Keratinocyte (primary cell): Measurements from ENCODE around the gene COX7B2. TPM values are rescaled to one million over a fixed set of nuclear protein-coding genes. Genes with fewer than 3 reads are reported as not detected.

Experiments
- DNase-seq: peaks from one replicate; pipeline ENCODE4 v3.0.0-alpha.2; 2011; ENCODE audit warnings: low read depth, missing footprints, low spot score
- FAIRE-seq: peaks from 2 replicates; lab custom pipeline; 2011; peaks lifted over from hg19 to GRCh38; lab: Jason Lieb, UNC
- H2AFZ ChIP-seq: 2 replicates; pipeline ENCODE4 v1.6.0; 2012; ENCODE audit warnings: low read length, control low read depth, inconsistent platforms; ENCODE audit not compliant: control insufficient read depth
- H3K27ac ChIP-seq: 2 replicates; pipeline ENCODE4 v1.5.1; 2011; ENCODE audit warnings: low read length; ENCODE audit not compliant: control insufficient read depth, insufficient read depth
- H3K27me3 ChIP-seq: 3 replicates; pipeline ENCODE4 v1.6.0; 2011; ENCODE audit warnings: low read length; ENCODE audit not compliant: control insufficient read depth, insufficient read depth; ENCODE audit errors: extremely low read depth
- H3K36me3 ChIP-seq, 2 experiments: 2 replicates in 1 of 2; 3 replicates in 1 of 2; pipeline ENCODE4 v1.5.1; 2011; ENCODE audit warnings: low read length in 2 of 2, mild to moderate bottlenecking in 1 of 2; ENCODE audit not compliant: control insufficient read depth in 2 of 2, insufficient read depth in 2 of 2; ENCODE audit errors: extremely low read depth in 1 of 2
- H3K4me1 ChIP-seq: 3 replicates; pipeline ENCODE4 v1.5.1; 2011; ENCODE audit warnings: low read length; ENCODE audit not compliant: control insufficient read depth, insufficient read depth; ENCODE audit errors: extremely low read depth
- H3K4me2 ChIP-seq: 3 replicates; pipeline ENCODE4 v1.6.0; 2011; ENCODE audit warnings: low read depth, low read length; ENCODE audit not compliant: control insufficient read depth, insufficient read depth; ENCODE audit errors: extremely low read depth
- H3K4me3 ChIP-seq, 3 experiments: fragments of 200-600 bp in 1 of 3; sonication (generic) in 1 of 3; 2 replicates in 2 of 3; 3 replicates in 1 of 3; pipeline ENCODE4 v1.5.1; 2011 to 2016; ENCODE audit warnings: low read length in 3 of 3, mild to moderate bottlenecking in 3 of 3, control low read depth in 2 of 3, inconsistent platforms in 1 of 3, low read depth in 1 of 3, mixed read lengths in 1 of 3, mixed run types in 1 of 3, moderate library complexity in 1 of 3; ENCODE audit not compliant: control insufficient read depth in 2 of 3, insufficient read depth in 2 of 3; ENCODE audit errors: extremely low read depth in 1 of 3
- H3K79me2 ChIP-seq: 2 replicates; pipeline ENCODE4 v1.6.0; 2012; ENCODE audit warnings: low read length; ENCODE audit not compliant: control insufficient read depth, insufficient read depth
- H3K9ac ChIP-seq: 3 replicates; pipeline ENCODE4 v1.6.0; 2011; ENCODE audit warnings: low read length; ENCODE audit not compliant: control insufficient read depth, insufficient read depth; ENCODE audit errors: extremely low read depth
- H3K9me1 ChIP-seq: 3 replicates; pipeline ENCODE4 v1.6.0; 2011; ENCODE audit warnings: low read length; ENCODE audit not compliant: control insufficient read depth, insufficient read depth; ENCODE audit errors: extremely low read depth
- H3K9me3 ChIP-seq: 2 replicates; pipeline ENCODE4 v1.5.1; 2012; ENCODE audit warnings: low read depth, low read length; ENCODE audit not compliant: control insufficient read depth
- H4K20me1 ChIP-seq: 3 replicates; pipeline ENCODE4 v1.6.0; 2011; ENCODE audit warnings: low read length; ENCODE audit not compliant: control insufficient read depth, insufficient read depth; ENCODE audit errors: extremely low read depth
- EZH2 ChIP-seq: IDR thresholded peaks from one replicate; pipeline ENCODE4 v1.6.1; 2012; ENCODE audit warnings: inconsistent platforms, mild to moderate bottlenecking, low read length, moderate library complexity
- dilution Hi-C: fragments of 300-500 bp; cut with MboI; formaldehyde crosslinking; loops from one replicate; pipeline ENCODE4 v1.7.0; 2020; ENCODE audit warnings: low sequenced_read_pairs; ENCODE audit not compliant: extremely low pct_ligation_motif_present
- polyA plus RNA-seq, 5 experiments: library from polyadenylated mRNA; depleted of rRNA in 3 of 5; stranded (reverse) in 3 of 5; stranded (forward) in 1 of 5; unstranded in 1 of 5; fragments of >200 nt; gene quantifications; 1 replicate in 1 of 5; 2 replicates in 3 of 5; 3 replicates in 1 of 5; pipeline versions ENCODE4 v1.2.1 to v1.2.3, GENCODE V29; 2011 to 2012; ENCODE audit warnings: missing spikeins in 2 of 5, low read depth in 1 of 5, low replicate concordance in 1 of 5
- TF ChIP-seq, protein P1 (sequence below), 3 experiments: IDR thresholded peaks in 1 of 3; conservative IDR thresholded peaks in 1 of 3; optimal IDR thresholded peaks in 1 of 3; 2 replicates in 2 of 3; 3 replicates in 1 of 3; pipeline versions ENCODE3 to v1.5.1; 2011; ENCODE audit warnings: low read length in 3 of 3, mild to moderate bottlenecking in 3 of 3, moderate library complexity in 2 of 3, control low read depth in 1 of 3, inconsistent platforms in 1 of 3; ENCODE audit not compliant: insufficient read depth in 2 of 3; ENCODE audit errors: extremely low read depth in 1 of 3

The COX7B2 gene
- polyA plus RNA-seq, 1 donor (not counting 4 experiments of a cell fraction or from before 2014, with no cell fraction given), result not detected

DNA sequence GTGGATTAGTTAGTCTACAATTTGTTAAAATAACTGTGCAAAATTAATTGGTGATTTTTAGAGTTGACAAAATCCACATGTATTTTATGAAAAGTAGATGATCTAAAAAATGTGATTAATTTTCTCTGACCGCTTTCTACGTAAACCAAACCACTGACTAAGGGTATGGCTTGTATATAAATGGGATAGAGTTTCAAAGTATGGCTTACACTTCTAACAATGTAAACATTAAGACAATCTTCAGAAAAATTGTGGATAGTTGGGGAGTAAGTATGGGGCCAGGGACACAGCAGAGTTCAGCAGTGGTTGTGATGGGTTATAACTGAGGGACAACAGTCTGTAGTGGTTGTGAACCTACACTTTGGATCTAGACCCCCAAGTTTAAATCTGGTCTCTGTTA, 44.5 kb upstream of the COX7B2 start:
- H3K9me1 ChIP-seq, result no peaks in the 10 kb centered on the region

DNA sequence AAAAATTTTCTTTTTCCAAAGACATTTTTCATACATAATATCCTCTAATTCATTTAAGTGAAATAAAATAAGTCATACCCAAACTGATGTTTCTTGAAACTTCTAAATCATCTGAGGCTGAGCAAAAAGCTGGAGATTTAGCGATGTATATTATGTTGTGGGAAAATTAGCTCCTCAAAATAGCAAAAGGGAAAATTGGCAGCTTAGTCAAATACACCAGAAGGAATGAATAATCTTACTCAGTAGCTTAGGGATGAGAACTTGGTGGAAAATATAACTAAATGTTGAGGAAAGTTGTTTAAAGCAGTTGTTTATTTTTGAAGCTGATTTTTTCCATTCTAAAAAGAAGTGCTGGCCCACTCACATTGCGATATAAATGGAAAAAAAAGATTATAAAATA, 43.4 kb upstream of the COX7B2 start:
- FAIRE-seq (no peak), DNase-seq (no peak)
- TF ChIP-seq, protein P1, sequence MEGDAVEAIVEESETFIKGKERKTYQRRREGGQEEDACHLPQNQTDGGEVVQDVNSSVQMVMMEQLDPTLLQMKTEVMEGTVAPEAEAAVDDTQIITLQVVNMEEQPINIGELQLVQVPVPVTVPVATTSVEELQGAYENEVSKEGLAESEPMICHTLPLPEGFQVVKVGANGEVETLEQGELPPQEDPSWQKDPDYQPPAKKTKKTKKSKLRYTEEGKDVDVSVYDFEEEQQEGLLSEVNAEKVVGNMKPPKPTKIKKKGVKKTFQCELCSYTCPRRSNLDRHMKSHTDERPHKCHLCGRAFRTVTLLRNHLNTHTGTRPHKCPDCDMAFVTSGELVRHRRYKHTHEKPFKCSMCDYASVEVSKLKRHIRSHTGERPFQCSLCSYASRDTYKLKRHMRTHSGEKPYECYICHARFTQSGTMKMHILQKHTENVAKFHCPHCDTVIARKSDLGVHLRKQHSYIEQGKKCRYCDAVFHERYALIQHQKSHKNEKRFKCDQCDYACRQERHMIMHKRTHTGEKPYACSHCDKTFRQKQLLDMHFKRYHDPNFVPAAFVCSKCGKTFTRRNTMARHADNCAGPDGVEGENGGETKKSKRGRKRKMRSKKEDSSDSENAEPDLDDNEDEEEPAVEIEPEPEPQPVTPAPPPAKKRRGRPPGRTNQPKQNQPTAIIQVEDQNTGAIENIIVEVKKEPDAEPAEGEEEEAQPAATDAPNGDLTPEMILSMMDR (optimal IDR thresholded peaks at IDR 0.05 in 1 of 3, IDR thresholded peaks at IDR 0.05 in 1 of 3, conservative IDR thresholded peaks at IDR 0.05 in 1 of 3; ENCODE audit: extremely low read depth in 1 of 3, insufficient read depth in 2 of 3, low read length in 3 of 3), result no peak
- no peak overlapping the region for H3K4me2 ChIP-seq
- no peaks in the 10 kb centered on the region for H3K4me1 ChIP-seq
- dilution Hi-C loops, result no loop called here
- H3K79me2 ChIP-seq, result no peaks in the 10 kb centered on the region
- H4K20me1 ChIP-seq, result no peaks in the 10 kb centered on the region
- H3K4me3 ChIP-seq, result no peak overlapping the region
- H3K27ac ChIP-seq, result no peak overlapping the region
- H3K9me3 ChIP-seq, result no peaks in the 10 kb centered on the region
- H3K9me1 ChIP-seq, result no peaks in the 10 kb centered on the region
- H2AFZ ChIP-seq, result no peak overlapping the region
- H3K9ac ChIP-seq, result no peak overlapping the region
- no peaks in the 10 kb centered on the region for H3K27me3 ChIP-seq
- H3K36me3 ChIP-seq, result no peaks in the 10 kb centered on the region

More for the DNA sequence above, 44.5 kb upstream of the COX7B2 start:
- Histone ChIP-seq H4K20me1 (no peaks in the 10 kb centered on the region), H3K9me3 (no peaks in the 10 kb centered on the region), H3K36me3 (no peaks in the 10 kb centered on the region), H3K4me1 (no peaks in the 10 kb centered on the region), H2AFZ (no peak overlapping the region), H3K9ac (no peak overlapping the region), H3K27me3 (no peaks in the 10 kb centered on the region), H3K79me2 (no peaks in the 10 kb centered on the region), H3K4me2 (no peak overlapping the region), H3K4me3 (no peak overlapping the region), H3K27ac (no peak overlapping the region)
- TF ChIP-seq, protein P1 (optimal IDR thresholded peaks at IDR 0.05 in 1 of 3, IDR thresholded peaks at IDR 0.05 in 1 of 3, conservative IDR thresholded peaks at IDR 0.05 in 1 of 3; ENCODE audit: extremely low read depth in 1 of 3, insufficient read depth in 2 of 3, low read length in 3 of 3), result no peak
- TF ChIP-seq EZH2, result no peak
- FAIRE-seq (no peak), DNase-seq (no peak)
- dilution Hi-C loops, result no loop called here
